HepG2 (cell line): ENCODE results near the gene RNASE4.

Source experiments
- CREM ChIP-seq, 2 experiments: sonication (generic) in 1 of 2; formaldehyde crosslinking in 1 of 2; IDR thresholded peaks; 2 replicates each; pipeline versions ENCODE4 v1.4.0 to v1.6.1; 2016 to 2020; ENCODE audit warnings: antibody characterized with exemption in 1 of 2, mild to moderate bottlenecking in 1 of 2, missing genetic modification reagents in 1 of 2
- JUND ChIP-seq: sonication (generic); formaldehyde crosslinking; IDR thresholded peaks from 2 replicates; pipeline ENCODE4 v1.8.0; 2022; ENCODE audit warnings: mild to moderate bottlenecking, missing genetic modification reagents
- NFE2L2 ChIP-seq: fragments of 150-350 bp; IDR thresholded peaks from 2 replicates; pipeline ENCODE4 v1.6.1; 2014; ENCODE audit warnings: low read length
- POLR2A ChIP-seq, 2 experiments: IDR thresholded peaks; 2 replicates each; pipeline ENCODE4 v1.6.1; 2011; ENCODE audit warnings: low read depth in 2 of 2, low read length in 2 of 2, mild to moderate bottlenecking in 1 of 2, moderate library complexity in 1 of 2; ENCODE audit not compliant: insufficient read depth in 1 of 2
- SP1 ChIP-seq, 2 experiments: fragments of 450-650 bp in 1 of 2; sonication (generic) in 1 of 2; formaldehyde crosslinking in 1 of 2; IDR thresholded peaks; 2 replicates each; pipeline versions ENCODE4 v1.4.0 to v1.6.1; 2016 to 2020; ENCODE audit warnings: missing genetic modification reagents in 1 of 2
- TAF1 ChIP-seq: sonication (generic); formaldehyde crosslinking; IDR thresholded peaks from 2 replicates; pipeline ENCODE4 v1.4.0; 2020; ENCODE audit warnings: missing genetic modification reagents
- TBP ChIP-seq: sonication (generic); formaldehyde crosslinking; IDR thresholded peaks from 2 replicates; pipeline ENCODE4 v1.5.0; 2020; ENCODE audit warnings: missing genetic modification reagents
- ZNF841 ChIP-seq: sonication (generic); formaldehyde crosslinking; IDR thresholded peaks from 2 replicates; pipeline ENCODE4 v1.8.1; 2023; ENCODE audit warnings: missing genetic modification reagents, borderline replicate concordance
- TF ChIP-seq, protein P1 (sequence below): sonication (generic); formaldehyde crosslinking; IDR thresholded peaks from 2 replicates; pipeline ENCODE4 v1.5.0; 2020; ENCODE audit warnings: mild to moderate bottlenecking, missing genetic modification reagents, borderline replicate concordance
- TF ChIP-seq, protein P2 (sequence below): sonication (generic); formaldehyde crosslinking; IDR thresholded peaks from 2 replicates; pipeline ENCODE4 v1.5.1; 2020; ENCODE audit warnings: mild to moderate bottlenecking, missing genetic modification reagents, moderate library complexity
- TF ChIP-seq, protein P3 (sequence below): sonication (generic); formaldehyde crosslinking; IDR thresholded peaks from 2 replicates; pipeline ENCODE4 v1.5.0; 2020; ENCODE audit warnings: mild to moderate bottlenecking, missing genetic modification reagents, moderate library complexity

DNA sequence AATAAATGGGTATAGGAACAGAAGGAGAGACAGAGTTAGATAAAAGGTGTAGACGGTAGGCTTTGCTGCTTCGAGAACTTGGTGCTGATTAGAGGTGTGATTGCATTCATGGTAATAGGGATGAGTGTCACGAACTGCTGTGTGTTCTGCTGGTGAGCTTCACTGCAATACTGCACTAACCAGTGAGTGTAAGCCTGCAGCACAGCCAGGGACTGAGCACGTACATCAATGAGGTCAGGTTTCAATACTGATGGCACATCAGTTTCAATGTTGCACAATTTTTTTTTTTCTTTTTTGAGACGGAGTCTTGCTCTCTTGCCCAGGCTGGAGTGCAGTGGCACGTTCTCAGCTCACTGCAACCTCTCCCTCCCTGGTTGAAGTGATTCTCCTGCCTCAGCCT lies 36.4 kb downstream of the RNASE4 start:
- no peak for TF ChIP-seq CREM (IDR thresholded peaks at IDR 0.05)
- TF ChIP-seq CREM (CRISPR knock-in tag; IDR thresholded peaks at IDR 0.05), result no peak
- TF ChIP-seq POLR2A (IDR thresholded peaks at IDR 0.05; ENCODE audit: insufficient read depth in 1 of 2, low read depth in 2 of 2, low read length in 2 of 2), result no peak
- TF ChIP-seq, protein P1, sequence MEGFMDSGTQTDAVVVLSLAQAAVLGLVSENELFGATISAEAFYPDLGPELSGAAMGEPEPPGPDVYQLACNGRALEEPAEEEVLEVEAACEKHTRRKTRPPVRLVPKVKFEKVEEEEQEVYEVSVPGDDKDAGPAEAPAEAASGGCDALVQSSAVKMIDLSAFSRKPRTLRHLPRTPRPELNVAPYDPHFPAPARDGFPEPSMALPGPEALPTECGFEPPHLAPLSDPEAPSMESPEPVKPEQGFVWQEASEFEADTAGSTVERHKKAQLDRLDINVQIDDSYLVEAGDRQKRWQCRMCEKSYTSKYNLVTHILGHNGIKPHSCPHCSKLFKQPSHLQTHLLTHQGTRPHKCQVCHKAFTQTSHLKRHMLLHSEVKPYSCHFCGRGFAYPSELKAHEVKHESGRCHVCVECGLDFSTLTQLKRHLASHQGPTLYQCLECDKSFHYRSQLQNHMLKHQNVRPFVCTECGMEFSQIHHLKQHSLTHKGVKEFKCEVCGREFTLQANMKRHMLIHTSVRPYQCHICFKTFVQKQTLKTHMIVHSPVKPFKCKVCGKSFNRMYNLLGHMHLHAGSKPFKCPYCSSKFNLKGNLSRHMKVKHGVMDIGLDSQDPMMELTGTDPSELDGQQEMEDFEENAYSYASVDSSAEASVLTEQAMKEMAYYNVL (CRISPR knock-in tag), result no peak
- no peak for TF ChIP-seq TBP (CRISPR knock-in tag)
- no peak for TF ChIP-seq ZNF841 (CRISPR knock-in tag)
- no peak for TF ChIP-seq JUND (CRISPR knock-in tag)
- no peak for TF ChIP-seq TAF1 (CRISPR knock-in tag)
- TF ChIP-seq, protein P2, sequence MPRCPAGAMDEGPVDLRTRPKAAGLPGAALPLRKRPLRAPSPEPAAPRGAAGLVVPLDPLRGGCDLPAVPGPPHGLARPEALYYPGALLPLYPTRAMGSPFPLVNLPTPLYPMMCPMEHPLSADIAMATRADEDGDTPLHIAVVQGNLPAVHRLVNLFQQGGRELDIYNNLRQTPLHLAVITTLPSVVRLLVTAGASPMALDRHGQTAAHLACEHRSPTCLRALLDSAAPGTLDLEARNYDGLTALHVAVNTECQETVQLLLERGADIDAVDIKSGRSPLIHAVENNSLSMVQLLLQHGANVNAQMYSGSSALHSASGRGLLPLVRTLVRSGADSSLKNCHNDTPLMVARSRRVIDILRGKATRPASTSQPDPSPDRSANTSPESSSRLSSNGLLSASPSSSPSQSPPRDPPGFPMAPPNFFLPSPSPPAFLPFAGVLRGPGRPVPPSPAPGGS, result no peak
- no peak for TF ChIP-seq SP1 (IDR thresholded peaks at IDR 0.05)
- no peak for TF ChIP-seq SP1 (CRISPR knock-in tag; IDR thresholded peaks at IDR 0.05)
- TF ChIP-seq NFE2L2, result no peak
- TF ChIP-seq, protein P3, sequence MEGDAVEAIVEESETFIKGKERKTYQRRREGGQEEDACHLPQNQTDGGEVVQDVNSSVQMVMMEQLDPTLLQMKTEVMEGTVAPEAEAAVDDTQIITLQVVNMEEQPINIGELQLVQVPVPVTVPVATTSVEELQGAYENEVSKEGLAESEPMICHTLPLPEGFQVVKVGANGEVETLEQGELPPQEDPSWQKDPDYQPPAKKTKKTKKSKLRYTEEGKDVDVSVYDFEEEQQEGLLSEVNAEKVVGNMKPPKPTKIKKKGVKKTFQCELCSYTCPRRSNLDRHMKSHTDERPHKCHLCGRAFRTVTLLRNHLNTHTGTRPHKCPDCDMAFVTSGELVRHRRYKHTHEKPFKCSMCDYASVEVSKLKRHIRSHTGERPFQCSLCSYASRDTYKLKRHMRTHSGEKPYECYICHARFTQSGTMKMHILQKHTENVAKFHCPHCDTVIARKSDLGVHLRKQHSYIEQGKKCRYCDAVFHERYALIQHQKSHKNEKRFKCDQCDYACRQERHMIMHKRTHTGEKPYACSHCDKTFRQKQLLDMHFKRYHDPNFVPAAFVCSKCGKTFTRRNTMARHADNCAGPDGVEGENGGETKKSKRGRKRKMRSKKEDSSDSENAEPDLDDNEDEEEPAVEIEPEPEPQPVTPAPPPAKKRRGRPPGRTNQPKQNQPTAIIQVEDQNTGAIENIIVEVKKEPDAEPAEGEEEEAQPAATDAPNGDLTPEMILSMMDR (CRISPR knock-in tag), result no peak
